HG02623 (cell line): ENCODE data around the gene HTR2A.

Experiments
- ATAC-seq: cut with Tn5 transposase; IDR thresholded peaks from one replicate; pipeline ENCODE4 v1.9.1; 2021; ENCODE audit warnings: moderate library complexity; ENCODE audit not compliant: unreplicated experiment

HTR2A gene

GRCh38 chr13:46874006-46874405, 22.8 kb downstream of the HTR2A start:
- ATAC-seq: no peak

GRCh38 chr13:46871557-46871956, 25.3 kb downstream of the HTR2A start:
- ATAC-seq: no peak

DNA sequence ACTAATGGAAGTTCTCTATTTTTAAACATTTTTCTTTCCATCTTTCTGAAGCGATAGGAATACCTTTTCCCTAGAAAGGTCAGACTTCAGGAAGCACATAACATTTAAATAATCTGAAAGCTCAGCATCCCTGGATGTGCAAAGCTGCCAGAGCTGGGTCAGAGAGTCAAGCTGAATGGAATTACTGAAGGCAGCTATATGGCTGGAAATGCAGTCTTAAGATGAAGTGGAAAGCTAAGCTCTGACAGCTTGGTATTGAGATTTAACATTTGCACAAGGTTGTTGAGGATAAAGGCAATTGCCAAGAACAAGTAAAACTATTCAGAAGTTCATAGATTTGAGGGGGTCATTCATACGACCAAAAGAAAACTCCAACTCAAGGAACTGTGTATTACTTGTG, 28.8 kb downstream of the HTR2A start:
- no peak for ATAC-seq

DNA sequence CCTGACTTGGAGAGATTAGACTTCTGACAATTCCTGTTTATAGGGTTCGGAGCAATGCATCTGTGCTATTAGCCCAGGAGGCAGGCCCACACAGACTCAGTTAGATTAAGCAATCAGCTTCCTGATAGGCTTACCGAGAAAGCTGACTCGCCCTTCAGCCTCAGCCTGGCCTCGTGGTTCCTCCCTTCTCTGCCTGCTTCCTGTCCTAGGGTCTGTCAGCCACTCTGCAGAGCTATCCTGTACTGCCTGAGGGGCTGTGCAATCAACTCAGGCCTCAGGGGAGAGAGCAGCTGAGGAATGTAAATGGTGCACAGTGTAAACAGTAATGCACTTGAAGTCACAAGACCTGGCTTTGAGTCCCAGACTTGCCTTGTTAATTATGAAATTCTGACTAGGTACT, 30.7 kb downstream of the HTR2A start:
- ATAC-seq: peak; percentile 54

DNA sequence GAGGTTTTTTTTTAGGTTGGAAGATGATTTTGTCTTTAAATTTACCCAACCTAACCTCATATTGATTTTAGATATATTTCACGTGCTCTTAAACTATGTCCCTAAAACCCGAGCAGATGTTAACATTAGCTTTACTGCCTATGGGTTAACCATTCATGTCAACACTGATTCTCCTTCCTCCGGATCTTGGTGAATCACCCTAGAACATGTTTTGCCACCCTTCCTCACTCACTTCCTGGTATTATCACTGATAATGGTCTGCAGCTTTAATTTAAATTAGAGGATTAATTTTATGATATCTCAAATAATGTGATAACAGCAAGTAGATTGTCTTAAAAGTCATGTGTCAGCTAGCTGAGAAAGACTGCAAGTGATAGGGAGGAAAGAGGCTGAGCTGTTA, 31.9 kb downstream of the HTR2A start:
- no peak for ATAC-seq

GRCh38 chr13:46861959-46862358, 34.9 kb downstream of the HTR2A start:
- peak; percentile 45 for ATAC-seq

DNA sequence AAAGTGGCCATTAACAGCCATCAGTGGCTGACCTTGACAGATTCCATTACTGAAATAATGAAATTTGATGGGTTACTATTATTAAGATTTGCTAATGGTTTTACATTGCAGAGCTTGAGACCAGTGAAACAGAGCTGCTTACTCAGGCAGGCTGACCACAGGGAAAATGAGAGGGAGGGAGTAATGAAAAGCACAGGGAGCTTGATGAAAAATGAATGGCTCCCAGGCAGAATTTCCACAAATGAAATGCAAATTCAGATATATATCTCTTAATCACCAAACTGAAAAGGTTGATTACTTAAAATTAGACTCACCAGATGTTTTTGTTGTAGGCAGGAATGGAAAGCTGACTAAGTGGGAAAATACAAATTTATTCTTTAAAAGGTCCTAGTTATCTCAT, 36.1 kb downstream of the HTR2A start:
- ATAC-seq: no peak

DNA sequence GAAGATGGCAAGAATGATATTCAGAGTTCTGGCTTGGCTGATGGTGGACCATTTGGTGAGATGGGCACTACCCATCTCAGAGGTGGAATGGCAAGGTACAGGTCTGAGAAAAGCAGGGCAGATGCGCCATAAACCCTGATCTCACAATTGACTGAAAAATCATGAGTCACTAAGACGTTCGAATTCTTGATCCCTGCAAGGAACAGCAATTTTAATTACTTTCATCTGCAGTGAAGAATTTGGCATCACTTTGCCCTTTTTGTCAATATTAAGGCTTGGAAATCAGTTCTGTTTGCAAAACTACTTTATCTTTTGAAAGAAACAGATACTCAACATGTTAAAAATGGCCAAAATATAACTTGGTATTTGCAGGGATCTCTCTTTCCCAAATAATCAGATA, 38.1 kb downstream of the HTR2A start:
- no peak for ATAC-seq

DNA sequence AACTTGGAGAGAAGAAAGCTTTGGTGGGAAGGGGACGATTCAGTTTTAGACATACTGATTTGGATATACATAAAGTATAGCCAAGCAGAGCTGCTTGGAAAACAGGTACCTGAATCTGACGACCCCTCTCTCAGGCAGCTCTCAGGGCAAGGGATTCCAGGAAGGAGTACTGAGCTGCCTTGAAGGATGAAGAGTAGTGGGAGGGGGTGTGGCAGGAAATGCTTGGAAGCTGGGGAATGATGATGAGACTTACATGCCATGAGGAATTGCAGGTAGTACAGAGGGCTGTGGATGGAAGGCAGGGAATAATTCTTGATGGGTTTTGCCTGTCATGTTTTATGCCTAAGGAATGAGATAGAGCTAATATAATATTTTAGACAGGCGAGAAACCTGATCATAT, 38.7 kb downstream of the HTR2A start:
- no peak for ATAC-seq

DNA sequence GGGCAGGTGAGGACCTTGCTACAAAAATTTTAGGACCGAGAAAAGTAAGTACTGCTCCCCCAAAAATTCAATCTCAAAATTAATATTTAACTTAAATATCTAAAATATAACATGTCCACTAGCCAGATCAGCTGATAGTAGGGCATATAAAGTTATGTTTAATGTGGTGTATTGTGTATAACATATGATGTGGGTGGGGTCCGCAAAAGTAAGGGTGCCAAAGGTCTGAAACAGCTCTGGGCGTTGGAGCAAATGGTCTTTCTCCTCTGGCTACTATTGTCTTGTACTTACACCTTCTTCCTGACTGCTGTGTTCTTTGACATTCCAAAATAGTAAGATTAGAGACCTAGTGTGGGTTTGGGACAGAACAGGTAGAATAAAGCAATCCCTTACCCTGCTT, 41.2 kb downstream of the HTR2A start:
- ATAC-seq: no peak

DNA sequence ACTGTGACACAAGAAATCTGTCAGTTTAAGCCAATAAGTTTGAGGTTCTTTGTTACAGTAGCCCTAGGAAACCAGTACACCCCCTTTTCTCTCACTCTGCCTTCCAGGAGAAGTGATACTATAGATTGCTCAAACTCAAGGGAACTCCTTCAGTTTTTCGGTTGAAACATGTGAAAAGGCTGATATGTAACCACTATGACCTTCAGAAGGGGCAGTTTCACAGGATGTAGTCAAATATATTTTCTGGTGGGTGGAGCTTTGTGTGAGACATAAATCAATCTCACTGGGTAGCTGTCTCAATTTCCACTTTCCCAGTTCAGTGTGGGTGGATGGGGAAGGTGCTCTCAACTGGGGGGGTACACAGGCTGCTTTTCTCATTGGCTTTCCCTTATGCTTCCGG, 41.7 kb downstream of the HTR2A start:
- peak; percentile 81 for ATAC-seq

DNA sequence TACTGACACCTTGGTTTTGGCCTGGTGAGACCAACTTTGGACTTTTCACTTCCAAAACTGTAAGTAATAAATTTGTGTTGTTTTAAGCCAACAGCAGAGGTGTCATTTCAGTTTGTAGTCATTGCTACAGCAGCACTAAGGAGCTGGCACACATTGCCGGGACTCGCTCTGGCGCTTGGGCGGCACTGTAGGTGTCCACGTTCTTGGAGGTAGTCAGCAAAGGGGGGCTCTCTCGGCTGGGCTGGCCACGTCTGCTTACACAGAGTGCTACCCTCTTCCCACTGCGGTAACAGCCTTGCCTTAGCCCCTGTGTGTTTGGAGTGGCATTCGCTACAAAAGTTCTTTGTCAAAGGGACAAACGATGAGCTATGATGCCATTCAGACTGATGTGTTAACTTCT, 44.7 kb downstream of the HTR2A start:
- ATAC-seq: no peak

DNA sequence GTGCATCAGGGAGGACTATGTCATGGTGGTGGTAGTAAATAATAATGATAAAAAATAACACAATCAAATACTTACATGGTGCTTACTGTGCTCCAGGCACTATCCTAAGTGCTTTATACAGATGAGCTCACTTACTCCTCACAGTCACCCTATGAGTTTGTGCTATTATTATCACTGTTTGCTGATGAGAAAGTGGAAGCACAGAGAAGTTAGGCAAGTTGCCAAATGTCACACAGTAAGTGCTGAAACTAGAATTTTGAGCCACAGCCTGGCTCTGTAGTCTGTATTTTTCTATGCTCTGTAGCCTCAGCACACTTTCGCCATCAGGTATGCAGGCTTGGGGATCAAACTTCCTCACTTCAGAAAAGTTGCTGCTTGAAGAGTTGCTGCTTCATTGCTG, 46.6 kb downstream of the HTR2A start:
- ATAC-seq: no peak

- no peak for ATAC-seq
Measured at GRCh38 chr13:46846726-46847125, 50.1 kb downstream of the HTR2A start.

DNA sequence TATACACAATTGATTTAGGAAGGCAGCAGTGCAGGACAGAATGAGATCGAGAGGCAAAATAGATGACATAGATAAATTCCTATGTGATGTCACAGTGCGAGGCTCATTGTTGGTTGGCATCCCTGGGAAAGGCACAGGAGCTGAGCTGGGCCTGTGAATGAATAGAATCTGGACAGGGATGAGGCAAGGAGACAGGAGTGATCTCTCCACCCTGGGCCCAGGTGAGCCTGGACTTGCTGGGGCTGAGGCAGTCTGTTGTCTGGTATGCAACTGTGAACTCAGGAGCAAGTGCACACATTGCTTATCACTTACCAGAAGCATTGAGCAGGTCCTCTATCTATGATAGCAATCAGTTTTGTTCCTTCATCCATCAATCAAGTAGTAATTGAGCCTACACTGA, 51.7 kb downstream of the HTR2A start:
- ATAC-seq: no peak

DNA sequence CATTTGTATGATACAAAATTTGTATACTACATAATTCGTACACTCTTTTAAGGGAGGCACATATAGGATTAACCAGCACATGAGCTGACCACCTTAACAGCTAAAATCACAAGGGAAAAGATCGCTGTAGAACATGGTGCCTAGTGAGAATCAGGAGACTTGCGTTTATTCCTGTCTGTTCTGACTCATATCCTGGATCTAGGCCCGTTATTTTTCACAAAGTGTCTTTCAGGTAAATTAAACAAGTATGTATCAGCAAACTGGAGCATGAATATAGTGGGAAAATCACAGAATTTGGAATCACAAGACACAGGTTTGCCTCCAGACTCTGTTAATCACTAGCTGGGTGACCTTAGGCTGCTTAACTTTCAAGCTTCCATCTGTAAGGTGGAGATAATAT, 52.4 kb downstream of the HTR2A start:
- ATAC-seq: no peak

DNA sequence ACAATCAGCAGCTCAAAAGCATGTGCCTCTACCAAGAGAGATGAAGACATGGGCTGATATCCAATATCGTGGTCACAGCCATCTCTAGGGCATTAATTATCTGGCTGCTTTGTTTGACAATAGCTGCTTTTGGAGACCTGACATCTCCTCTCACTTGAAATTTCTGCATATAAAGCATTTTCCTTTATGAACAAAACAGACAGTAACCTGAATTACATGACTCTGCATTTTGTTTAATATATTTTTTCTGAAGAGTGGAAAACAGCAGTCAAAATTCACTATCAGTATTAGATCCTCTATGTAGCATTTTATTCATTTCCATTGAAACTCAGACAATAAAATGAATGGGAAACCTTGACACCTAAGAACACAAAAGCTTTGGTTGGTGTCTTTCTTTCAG, 57.5 kb downstream of the HTR2A start:
- ATAC-seq: no peak

DNA sequence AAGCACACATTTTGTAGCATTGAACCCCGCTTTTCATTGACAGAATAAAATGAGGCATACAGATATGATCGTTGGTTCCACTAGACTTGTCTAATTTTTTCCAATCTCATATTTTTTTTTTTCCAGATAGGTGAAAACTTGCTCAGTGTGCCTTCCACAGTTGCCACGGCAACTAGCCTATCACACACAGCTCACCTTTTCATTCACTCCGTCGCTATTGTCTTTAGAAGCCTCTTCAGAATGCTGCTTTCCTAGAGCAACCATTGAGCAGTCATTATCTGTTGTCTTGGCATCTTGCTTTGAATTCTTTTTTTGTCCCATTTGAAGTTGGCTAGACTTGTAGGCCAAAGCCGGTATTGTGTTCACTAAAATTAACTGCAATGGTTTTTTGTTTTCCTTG, 62.2 kb downstream of the HTR2A start:
- ATAC-seq: no peak

DNA sequence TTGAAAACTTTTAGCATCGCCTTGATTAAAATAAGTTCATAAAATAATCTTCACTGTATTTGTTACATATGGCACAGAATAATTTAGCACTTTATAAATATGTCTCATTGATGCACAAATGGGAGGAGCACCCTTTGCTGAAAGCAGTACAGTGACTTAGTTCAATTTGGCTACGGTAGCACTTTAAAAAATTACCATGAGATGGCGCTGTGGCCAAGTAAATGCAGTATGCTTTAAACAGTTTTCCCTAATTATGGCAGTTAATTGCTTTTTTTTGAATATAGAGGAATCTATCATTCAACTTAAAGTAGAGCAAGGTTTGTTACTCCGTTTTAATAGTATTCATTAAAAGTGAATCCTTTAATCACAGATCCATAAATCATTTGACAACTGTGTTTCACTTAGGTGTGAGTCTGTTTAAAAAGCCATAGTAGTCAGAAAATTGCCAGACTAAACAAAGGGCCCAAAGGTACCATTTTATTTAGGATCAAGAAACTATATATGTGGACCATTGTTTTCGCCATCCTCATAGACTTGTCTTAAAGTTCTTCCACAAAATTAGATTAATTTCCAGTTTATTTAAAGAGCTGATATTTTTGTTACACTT, 65.2 kb downstream of the HTR2A start:
- no peak for ATAC-seq

- ATAC-seq: no peak
Measured at GRCh38 chr13:46830405-46831005, 66.3 kb downstream of the HTR2A start.

- ATAC-seq: no peak
Measured at GRCh38 chr13:46822551-46822950, 74.3 kb downstream of the HTR2A start.

DNA sequence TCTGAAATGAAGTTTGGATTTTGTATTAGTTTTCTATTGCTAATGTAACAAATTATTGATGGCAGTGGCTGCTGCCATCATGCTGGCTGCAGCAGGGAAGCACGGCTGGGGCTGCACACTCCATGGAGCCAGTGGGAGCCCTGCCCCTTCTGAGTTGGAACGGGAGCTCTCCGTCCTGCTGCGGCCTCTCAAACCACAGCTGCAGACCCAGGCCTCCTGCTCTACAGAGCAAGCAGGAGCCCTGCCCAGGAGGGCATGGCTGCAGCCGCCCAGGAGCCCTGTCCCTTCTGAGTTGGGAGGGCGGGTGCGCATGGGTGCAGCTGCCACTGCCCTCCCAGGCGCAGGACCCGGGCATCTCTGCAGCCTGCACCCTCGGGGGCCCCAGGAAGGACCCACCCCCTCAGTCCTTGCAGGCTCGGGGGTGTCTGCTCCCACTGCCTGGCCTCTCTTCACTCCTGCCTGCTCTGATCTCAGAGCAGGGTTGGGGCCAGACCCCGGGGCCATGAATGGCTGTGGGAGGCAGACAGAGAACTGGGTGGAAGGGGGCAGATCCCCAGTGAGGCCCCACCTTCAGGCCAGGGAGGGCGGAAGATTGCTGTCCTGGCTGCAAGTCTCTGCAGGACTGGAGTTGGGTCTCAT, 78.9 kb downstream of the HTR2A start:
- ATAC-seq: no peak

- no peak for ATAC-seq
Measured at GRCh38 chr13:46817095-46817494, 79.8 kb downstream of the HTR2A start.
